GM18861 (cell line): ENCODE data around the gene PTPN14.
A peak's percentile ranks its signal among the peaks of the same experiment; 100 is the strongest.
"Not testable (repeated sequence)": the region's sequence is repeated elsewhere in the genome, so short reads cannot be mapped to it uniquely, and the experiment has no call there.

Experiments used
- ATAC-seq: cut with Tn5 transposase; IDR thresholded peaks from one replicate; pipeline ENCODE4 v1.9.1; 2021; ENCODE audit not compliant: unreplicated experiment

The PTPN14 gene

DNA sequence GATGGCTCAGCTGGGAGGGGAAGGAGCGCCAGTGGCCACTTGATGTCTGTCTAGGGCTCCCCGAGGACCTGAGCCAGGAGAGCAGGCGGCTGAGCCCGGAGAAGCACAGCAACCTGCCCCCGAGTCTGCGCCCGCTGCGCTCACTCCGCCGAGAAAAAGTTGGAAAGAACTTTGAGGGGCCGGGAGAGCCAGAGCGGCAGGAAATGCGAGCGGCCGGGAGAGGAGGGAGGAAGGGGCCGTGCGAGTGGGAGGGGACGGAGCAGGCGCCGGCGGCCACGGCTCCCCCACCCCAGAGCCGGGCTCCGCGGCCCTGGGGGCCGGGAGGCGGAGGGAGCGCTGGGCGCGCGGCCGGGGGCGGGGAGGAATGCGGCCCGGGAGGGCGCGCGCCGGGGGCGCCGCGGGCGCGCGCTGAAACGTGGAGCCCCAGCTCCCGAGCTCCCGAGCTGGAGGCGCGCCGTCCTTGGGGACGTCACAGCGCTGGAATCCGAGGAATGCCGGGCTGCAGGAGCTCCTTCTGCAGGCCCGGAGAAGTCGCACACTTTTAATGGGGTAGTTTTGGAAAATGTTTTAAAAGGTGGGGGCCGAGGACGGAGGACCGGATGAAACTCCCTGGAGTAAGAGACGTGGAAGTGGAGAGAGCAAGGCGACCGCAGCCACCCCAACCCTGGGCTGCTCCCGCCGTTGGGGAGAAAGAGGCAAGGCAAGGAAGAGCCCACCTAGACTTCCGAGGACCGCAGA is at the start of gene PTPN14:
PTPN14 (minus strand) TSS at position 167 of the 738 bp plus-strand sequence. CDS start 86,799 bp downstream, outside the sequence.
- no peak for ATAC-seq

GRCh38 chr1:214593158-214593557 is 41.8 kb upstream of the PTPN14 start:
- ATAC-seq, result no peak

- ATAC-seq, result not testable (repeated sequence)
Measured at GRCh38 chr1:214591918-214592317, 40.5 kb upstream of the PTPN14 start.

- no peak for ATAC-seq
Measured at GRCh38 chr1:214590696-214591095, 39.3 kb upstream of the PTPN14 start.

DNA sequence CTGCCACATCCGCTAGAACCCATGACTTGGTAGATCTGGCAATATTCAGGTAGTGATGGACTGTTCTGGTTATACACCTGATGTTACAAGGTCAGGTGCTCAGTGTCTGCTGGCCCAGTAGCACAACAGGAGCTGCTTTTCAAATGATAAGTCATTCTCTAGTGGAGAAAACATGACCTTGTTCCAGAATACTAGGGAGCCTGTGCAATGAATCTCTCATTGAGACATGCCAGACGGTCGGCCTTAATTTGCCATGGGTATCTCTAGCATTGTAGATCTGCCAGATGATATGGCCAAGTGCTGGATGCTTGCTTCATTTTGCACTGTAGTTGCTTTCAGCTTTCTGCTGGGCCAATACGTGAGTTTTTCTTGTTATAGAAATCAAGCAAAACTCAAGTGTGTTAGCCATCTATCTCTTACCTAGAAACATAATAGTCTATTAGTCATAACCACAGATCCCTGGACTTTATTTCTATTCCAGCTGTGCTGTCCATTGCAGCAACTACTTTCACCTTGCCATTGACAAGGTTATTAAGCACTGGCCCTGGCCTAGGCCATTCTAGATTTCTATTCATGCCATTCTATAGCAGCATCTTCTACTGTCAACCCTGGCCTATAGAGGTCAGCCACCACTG is 37.7 kb upstream of the PTPN14 start:
- ATAC-seq, result no peak

DNA sequence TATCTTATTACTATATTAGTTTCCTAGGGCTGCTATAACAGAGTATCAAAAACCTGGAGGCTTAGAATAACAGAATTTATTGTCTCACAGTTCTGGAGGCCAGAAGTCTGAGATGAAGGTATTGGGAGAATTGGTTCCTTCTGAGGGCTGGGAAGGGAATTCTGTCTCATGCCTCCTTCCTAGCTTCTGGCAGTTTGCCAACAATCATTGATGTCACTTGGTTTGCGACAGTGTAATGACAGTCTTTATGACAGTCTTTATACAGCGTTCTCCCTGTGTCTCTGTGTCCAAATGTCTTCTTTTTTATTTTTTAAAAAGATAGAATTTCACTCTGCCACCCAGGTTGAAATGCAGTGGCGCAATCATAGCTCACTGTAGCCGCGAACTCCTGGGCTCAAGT is 35.8 kb upstream of the PTPN14 start:
- ATAC-seq, result no peak

GRCh38 chr1:214586621-214587020 is 35.2 kb upstream of the PTPN14 start:
- no peak for ATAC-seq

- peak; percentile 88 for ATAC-seq
Measured at GRCh38 chr1:214584805-214585766, 33.7 kb upstream of the PTPN14 start.

GRCh38 chr1:214583824-214584554 is 32.6 kb upstream of the PTPN14 start:
- no peak for ATAC-seq

GRCh38 chr1:214583113-214583512 is 31.7 kb upstream of the PTPN14 start:
- ATAC-seq, result no peak

GRCh38 chr1:214582289-214582891 is 31.0 kb upstream of the PTPN14 start:
- ATAC-seq, result no peak

DNA sequence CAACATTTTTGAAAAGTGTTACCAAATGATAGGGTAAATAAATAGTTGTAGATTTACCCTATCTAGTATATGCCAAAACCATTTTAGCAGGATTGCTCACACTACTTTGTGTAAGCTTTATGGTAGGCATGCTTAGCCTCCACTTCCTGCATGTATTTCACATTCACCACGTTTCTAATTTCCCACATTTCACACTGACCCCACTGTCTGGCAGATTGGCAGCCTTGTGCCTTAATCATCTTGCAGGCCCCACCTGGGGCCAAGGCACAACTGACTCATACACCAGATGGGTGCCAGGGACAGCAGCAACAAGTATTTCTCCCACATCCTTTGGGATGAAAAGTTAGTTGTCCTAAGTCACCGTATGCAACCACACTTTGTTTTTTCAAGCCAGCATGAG is 30.4 kb upstream of the PTPN14 start:
- no peak for ATAC-seq

GRCh38 chr1:214579183-214579582 is 27.8 kb upstream of the PTPN14 start:
- ATAC-seq, result no peak

DNA sequence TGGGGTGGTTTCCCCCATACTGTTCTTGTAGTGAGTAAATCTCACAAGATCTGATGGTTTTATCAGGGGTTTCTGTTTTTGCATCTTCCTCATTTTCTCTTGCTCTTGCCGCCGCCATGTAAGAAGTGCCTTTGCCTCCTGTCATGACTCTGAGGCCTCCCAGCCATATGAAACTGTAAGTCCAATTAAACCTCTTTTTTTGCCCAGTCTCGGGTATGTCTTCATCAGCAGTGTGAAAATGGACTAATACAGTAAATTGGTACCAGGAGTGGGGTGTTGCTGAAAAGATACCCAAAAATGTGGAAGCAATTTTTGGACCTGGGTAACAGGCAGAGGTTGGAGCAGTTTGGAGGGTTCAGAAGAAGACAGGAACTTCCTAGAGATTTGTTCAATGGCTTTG is 24.7 kb upstream of the PTPN14 start:
- ATAC-seq, result not testable (repeated sequence)

DNA sequence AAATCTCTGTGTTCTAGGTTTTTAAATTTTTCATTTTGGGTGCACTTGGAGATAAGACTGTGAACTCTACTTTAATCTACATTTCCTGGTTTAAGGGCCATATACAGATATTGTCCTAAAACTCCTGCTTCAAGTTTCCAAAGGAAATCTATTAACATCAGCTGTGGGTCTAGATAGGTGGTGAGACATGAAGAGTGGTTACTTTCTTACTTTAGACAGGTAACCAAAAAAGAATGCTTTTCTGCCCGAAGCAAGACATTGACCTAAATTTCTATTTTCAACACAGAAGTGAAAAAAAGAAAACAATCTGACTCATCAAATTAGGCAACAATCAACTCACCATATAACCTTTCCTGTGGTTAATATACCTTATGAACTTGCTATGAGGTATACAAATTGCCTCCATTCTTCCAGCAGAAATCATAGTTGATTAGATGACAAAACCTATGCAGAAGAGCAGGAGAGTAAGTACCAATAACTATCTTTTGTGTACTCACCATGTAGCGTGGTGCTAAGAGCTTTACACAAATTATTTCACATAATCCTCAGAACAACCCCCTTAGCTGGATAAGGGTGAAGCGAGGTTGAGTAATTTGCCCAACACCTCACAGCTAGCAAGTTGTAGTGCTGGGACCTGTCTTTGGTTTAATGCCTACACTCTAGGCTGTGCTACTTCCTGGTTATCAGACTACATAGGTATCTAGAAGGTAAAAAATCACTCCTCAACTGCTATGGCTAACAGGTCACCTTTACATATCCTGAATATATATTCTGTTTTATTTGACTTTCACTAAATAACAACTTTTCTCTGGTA is 23.4 kb upstream of the PTPN14 start:
- ATAC-seq, result no peak

- no peak for ATAC-seq
Measured at GRCh38 chr1:214573386-214574318, 22.2 kb upstream of the PTPN14 start.

DNA sequence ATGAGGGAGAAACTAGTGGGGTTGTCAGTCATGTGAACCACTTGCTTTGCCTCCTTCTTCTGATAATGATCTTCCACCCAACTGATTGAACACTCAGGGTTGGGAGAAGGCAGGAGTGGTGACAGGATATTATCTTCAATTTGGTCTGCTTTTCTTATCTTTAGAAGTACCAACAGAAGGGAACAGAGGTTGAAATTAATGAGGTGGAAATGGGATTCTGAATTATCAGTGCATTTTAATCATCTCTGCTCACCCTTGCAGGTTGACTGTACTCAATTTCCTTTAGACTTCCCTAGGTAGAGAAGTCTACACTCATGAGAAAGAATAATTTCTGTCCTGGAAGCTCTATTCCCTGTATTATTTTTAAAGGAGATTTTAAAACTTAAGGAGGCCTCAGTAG is 19.9 kb upstream of the PTPN14 start:
- no peak for ATAC-seq

- no peak for ATAC-seq
Measured at GRCh38 chr1:214570442-214570841, 19.0 kb upstream of the PTPN14 start.
